Measurements from ENCODE around the gene AATF.
A peak's percentile ranks its signal among the peaks of the same experiment; 100 is the strongest.

AATF gene

GRCh38 chr17:37084372-37084771, 135.6 kb downstream of the AATF start:
- DNase-seq, result no peak

- no peak for DNase-seq
Measured at GRCh38 chr17:37086334-37086733, 137.6 kb downstream of the AATF start.

DNA sequence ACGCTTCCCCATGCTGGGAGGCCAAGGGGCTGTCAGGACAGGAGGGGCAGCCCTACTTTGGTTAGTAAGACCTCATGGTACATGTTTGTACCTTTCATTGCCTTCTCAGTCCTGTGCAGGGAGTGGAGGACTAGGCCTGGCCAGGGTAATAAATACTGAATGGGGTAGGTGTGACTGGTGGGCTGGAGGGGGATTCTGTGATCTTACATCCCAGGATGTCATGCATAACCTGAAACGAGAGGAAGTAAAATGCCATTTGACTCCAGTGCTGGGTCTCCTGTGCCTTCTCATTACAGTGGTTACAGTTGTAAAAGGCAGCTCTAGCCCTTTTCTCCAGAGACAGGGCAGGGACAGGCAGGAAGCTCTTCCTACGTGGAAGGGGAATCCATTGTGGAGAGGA, 138.2 kb downstream of the AATF start:
- DNase-seq, result no peak

- no peak for DNase-seq
Measured at GRCh38 chr17:37087683-37088082, 138.9 kb downstream of the AATF start.

DNA sequence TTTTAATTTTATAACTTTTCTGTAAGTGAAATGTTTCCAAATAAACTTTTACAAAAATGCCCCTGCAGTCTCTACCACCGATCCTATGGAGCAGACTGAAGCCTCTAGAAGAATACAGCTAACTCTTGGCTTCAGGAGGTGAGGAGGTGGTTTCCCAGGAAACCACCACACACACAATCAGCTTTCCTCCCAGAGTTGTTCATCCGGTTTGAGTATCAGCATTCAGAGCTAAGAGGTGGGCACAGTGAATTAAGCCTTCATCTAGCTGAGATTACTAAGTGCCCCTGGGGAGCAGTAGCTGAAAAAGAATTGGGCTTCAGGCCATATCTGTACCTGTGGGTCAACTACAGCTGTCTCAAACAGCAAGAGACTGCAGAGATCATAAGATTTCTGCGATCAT, 139.7 kb downstream of the AATF start:
- peak; percentile 44 for DNase-seq

- no peak for DNase-seq
Measured at GRCh38 chr17:37088913-37089312, 140.2 kb downstream of the AATF start.

- no peak for DNase-seq
Measured at GRCh38 chr17:37089956-37090355, 141.2 kb downstream of the AATF start.

- DNase-seq, result no peak
Measured at GRCh38 chr17:37090941-37091340, 142.2 kb downstream of the AATF start.

GRCh38 chr17:37092071-37092470, 143.3 kb downstream of the AATF start:
- DNase-seq, result no peak

DNA sequence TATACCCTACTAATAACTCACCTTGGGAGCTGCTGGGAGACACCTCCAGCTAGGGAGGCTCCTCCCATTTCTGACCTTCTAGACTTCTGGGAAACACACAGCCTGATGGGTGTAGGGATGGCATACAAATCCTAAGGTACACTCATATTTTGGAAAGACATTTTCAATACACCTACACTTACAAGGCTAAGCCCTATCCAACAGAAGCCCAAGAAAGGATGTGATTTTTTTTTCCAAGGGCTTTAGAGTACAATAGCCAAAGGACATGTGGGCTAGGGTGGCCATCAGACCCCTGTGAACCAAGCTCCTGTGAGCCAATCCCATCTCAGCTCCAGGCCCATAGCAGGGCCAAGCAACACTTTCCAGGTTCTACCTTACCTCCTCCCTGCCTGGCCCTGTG, 143.9 kb downstream of the AATF start:
- no peak for DNase-seq

DNA sequence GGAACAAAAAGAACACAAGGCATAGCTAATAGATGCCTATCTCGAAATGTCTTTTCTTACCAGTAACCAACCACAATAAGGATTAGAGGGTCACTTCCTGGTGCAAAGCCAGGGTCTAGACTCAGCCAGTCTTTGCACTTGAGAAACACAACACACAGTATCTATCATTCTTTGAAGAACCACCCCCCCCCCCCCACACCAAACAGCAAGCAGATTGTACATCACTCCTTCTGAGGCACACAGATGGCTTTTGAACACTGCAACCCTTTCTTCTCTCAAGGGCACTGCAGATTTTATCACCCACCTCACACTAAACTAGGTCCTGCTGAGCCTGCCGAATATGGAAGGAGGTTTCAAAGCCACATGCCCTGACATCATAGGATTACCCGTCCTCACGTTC, 145.6 kb downstream of the AATF start:
- no peak for DNase-seq

GRCh38 chr17:37096071-37096470, 147.3 kb downstream of the AATF start:
- DNase-seq, result no peak

- no peak for DNase-seq
Measured at GRCh38 chr17:37097154-37097553, 148.4 kb downstream of the AATF start.

DNA sequence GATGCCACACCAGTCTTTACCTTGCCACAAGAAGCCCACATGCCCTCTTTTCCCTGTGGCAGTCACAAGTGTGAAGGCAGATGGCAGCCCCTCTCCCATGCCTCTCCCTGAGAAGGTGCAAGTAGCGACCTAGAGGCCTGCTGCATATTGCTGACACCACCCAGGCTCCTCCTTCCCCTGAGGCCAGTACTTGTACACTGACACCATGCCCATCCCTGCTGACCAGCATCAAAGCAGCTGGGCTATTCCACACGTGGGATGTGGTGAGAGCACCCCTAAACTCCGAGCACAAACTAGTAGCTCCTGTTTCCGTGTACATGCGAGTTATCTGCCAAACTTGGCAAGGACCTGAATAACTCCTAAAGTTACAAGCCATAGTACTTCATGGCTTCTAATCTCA, 149.4 kb downstream of the AATF start:
- DNase-seq, result no peak

DNA sequence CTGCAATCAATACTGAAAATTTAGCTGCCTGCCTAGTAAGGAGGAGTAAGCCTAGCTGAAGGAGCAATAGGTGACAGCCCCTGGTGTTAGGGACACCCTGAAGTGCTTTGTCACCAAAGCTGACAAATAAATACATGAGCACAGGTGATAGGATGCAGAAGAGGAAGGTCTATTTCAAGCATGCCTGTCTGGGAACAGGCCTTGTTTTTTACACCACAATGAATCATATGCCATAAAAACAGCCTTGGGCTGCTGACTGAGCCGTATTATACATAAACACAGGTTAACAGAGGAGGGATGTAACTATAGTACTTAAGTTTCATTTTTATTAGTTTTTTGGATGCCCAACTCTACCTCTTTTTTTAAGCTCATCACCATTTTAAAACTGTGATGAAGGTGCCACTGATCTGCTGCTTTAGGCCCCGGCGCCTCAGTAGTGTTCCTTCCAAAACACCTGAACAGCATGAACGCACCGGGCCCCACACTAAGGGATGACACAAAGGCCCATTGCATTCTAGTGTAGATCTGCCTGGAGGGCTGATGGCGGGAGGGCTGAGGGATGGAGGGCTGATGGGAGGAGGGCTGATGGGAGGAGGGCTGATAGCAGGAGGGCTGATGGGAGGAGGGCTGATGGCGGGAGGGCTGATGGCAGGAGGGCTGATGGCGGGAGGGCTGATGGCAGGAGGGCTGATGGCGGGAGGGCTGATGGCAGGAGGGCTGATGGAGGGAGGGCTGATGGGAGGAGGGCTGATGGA, 150.3 kb downstream of the AATF start:
- DNase-seq, result no peak

GRCh38 chr17:37100231-37100630, 151.5 kb downstream of the AATF start:
- no peak for DNase-seq

GRCh38 chr17:37101306-37101705, 152.6 kb downstream of the AATF start:
- DNase-seq, result no peak

DNA sequence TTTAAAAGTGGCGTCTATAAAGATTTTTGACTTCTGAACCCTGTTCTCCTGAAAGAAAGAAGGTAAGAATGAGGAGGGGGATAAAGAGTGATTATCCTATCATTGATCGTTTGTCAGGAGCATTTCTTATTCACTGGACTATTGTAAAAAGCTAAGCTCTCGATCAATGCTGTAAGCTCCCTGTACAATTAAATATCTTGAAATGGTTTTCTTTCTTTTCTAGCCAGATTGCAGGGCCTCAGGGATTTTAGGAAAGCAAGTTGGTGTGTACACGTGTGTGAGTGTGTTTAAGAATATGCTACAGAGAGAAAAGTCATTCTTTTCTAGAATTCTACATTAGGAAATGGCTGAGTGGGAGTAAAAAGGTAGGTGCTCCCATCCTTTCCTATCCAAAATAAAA, 154.5 kb downstream of the AATF start:
- DNase-seq, result no peak

DNA sequence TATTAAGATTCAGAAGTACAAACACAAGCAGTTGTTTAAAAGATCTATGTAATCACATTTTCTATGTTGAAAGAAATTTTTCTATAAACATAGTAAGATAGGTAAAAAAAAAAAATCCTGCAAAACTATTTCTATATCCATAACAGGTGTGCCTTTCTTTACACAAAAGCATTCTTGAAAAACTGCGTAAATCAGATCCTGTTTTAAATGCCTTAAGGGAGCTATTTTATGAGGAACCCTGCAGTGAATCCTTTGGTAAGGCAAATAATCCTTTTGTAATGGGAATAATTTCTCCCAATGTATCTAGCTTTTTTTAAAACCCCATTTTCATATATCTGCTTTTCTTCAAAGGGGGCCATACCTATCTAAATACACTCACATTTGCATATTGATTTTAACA, 157.3 kb downstream of the AATF start:
- DNase-seq, result no peak
